GM19099 (cell line): ENCODE results near the gene NEMP1.

Source experiments
- POLR2A ChIP-seq: IDR thresholded peaks from 3 replicates; pipeline ENCODE4 v1.6.1; 2011; ENCODE audit warnings: low read depth; ENCODE audit not compliant: insufficient read length; ENCODE audit errors: extremely low read depth

Gene NEMP1, protein sequence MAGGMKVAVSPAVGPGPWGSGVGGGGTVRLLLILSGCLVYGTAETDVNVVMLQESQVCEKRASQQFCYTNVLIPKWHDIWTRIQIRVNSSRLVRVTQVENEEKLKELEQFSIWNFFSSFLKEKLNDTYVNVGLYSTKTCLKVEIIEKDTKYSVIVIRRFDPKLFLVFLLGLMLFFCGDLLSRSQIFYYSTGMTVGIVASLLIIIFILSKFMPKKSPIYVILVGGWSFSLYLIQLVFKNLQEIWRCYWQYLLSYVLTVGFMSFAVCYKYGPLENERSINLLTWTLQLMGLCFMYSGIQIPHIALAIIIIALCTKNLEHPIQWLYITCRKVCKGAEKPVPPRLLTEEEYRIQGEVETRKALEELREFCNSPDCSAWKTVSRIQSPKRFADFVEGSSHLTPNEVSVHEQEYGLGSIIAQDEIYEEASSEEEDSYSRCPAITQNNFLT

DNA sequence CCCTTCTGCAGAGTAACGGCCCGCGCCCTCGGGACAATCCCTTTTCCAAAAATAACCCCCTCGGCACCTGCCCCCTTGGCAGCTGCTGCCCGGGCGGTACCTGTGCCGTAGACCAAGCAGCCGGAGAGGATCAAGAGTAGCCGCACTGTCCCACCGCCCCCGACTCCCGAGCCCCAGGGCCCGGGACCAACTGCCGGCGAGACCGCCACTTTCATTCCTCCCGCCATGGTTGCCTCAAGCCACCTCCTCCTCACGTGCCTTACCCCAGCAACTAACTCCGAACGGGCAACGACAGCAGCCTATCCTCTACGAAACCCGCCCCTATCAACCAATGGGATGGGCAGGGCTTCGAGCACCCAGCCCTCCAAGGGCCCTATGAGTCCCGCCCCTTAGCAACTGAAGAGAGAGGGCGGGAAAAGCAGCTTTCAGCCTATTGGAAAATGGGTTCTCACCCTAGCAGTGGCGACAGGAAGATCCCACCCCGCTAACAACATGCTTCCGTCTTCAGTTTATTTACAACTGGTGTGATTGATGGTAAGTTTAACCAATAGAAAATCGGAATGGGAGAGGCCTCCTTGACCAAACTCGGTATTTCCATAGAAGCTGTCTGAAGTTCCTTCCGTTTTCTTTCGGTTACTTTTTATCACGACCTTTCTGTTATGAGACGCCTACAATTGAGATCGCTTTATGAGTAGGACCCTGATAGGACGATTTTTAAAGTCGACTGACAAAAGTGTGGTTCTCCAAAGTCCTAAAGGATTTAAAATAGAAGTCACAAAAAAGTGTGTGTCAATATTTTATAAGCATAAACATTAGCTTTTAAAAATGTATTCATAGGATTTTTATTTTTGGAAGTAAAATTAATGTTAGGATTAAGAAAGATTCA is at the start of gene NEMP1:
Gene NEMP1 (minus strand): TSS at position 273 of the 886 bp plus-strand sequence. CDS start 46 bp downstream, at position 227.
- peak; percentile 76 for TF ChIP-seq POLR2A

DNA sequence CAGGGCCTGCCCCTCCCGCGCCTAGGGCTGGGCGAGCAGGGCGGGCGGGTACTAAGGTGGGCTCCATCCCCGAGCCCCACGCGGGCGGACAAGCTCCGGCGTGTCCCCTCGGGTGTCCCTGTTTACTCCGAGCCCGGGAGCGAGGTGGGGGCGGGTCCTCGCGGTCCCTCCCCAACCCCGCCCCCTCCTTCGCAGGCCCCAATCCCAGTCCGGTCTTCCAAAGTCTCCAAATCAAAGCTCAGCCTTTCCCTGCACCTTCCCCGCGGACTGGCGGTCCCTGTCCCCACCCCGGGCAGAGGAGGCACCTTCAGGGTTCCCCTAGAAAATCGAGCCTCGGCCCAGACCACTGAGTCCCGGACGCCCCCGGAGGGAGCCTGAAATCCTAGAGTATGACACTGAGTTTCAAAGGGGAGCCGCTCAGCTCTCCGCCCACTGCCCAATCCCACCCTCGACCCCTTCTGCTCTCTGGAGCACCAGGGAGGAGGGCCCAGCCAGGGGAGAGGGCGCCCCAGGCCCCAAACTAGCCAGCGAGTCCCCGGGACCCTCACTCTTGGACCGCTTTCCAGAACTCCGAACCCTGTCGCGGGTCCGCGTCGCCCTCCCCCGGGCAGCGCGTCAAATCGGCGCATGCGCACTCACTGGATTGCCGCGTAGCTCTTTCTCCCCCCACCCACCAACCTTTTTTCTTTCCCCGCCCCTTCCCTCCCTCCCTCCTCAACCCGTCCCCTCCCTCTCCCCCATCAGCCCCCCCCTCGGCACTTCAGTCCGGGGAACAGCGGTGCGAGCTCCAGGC is 49.3 kb upstream of the NEMP1 start, which contains the start of gene LRP1:
Gene LRP1 (plus strand): TSS at position 758 of the 793 bp plus-strand sequence. CDS start 482 bp downstream, outside the sequence.
- TF ChIP-seq POLR2A, result peak; percentile 23

DNA sequence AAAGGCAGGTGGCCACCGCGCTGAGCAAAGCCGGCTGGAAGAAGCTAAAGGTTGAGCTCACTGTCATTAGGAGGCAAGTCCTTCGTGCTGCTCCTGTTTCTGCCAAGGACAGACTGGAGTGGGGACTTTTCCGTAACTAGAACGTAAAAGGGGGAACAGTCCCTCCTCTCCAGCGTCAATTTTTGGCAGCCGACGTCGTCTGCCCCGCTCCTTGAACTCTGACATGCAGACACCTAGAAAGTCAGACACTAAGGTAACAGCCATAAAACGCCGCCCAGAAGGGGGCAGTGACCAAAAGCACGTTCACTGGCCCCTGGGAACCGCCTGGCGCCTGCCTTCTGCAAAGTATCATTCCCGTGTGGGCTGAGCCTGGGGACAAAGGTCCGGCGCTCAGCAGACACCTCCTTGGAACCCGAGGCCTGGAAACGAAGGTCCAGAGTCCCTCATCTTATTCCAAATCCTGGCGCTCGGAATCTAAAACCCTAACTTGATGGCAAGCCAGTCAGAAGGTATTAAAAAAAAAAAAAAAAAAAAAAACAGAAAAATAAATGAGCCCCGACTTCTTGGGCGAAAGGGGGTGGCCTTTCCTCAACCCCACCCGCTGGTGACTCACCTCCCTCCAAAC is 48.6 kb upstream of the NEMP1 start:
- TF ChIP-seq POLR2A, result no peak

DNA sequence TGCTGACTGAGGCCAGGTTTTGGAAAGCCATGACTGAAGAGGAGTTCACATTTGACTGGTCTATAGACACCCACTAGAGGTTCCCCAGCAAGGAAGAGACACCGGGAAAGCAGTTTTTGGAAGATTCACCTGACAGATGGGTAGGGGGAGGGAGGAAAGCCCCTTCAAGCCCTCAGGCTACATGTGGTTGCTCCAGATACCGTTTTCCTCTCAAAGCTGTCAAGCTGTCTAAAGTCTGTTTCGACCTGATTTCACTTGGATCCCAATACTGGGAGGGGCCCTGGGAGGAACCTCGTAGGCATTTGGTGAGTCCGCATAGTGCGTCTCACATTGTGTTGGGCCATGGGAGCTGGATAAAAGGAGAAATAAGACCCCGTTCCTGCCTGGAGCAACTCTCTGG is 48.0 kb upstream of the NEMP1 start:
- TF ChIP-seq POLR2A, result no peak

DNA sequence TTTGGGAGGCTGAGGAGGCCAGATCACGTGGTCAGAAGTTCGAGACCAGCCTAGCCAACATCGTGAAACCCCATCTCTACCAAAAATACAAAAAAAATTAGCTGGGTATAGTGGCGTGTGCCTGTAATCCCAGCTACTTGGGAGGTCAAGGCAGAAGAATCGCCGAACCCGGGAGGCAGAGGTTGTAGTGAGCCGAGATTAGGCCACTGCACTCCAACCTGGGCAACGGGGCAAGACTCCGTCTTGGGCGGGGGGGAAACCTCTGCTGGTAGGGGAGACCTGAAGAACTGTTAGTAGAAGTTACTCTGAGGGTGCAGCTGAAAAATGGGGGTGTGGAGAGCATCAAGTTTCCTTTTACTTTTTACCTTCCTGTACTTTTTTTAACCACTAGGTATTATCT is 47.5 kb upstream of the NEMP1 start:
- no peak for TF ChIP-seq POLR2A

DNA sequence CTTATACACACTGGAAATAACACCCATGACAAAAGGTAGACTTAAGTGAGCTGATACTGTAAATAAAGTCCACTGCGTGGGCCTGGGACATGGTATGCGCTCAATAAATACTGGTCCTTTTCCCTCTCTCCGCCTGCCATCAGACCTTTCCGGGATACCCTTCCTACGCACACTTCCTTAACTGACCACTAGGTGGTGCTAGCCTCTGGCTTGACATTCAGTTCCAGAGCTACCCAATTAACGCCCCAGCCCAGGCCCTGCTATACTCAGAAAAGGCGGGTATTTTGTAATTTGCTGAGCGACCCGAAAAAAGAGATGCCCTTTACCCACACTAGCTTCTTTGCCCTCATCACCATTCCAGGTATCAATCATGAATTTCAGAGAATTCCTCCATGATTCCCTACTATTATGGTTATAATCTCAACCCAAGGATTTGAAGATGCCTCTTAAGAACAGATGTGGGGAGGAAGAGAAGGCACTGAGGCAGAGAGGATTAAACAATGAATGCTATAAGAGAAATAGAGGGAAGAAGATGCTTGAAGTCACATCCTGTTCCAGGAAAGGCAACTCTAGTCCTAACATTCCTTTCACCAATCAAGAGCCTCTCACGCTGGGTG is 45.8 kb upstream of the NEMP1 start:
- TF ChIP-seq POLR2A, result no peak

DNA sequence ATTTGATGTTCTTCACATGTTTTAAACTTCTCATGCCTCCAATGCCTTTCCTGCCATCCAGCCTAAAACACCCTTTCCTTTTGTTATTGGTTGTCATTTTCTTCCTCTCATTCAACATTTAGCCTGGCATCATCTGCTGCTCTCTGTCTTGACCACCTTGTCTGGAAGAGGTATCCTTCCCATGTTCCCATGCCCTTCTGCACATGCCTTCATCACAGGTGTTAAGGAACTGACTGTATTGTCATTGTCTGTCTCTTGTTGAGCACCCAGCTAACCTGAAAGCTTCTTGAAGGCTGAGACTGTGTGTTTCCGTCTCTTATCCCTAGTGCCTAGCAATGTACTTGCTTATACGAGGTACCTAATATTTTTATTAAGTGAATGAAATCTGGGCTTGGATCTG is 45.2 kb upstream of the NEMP1 start:
- no peak for TF ChIP-seq POLR2A

DNA sequence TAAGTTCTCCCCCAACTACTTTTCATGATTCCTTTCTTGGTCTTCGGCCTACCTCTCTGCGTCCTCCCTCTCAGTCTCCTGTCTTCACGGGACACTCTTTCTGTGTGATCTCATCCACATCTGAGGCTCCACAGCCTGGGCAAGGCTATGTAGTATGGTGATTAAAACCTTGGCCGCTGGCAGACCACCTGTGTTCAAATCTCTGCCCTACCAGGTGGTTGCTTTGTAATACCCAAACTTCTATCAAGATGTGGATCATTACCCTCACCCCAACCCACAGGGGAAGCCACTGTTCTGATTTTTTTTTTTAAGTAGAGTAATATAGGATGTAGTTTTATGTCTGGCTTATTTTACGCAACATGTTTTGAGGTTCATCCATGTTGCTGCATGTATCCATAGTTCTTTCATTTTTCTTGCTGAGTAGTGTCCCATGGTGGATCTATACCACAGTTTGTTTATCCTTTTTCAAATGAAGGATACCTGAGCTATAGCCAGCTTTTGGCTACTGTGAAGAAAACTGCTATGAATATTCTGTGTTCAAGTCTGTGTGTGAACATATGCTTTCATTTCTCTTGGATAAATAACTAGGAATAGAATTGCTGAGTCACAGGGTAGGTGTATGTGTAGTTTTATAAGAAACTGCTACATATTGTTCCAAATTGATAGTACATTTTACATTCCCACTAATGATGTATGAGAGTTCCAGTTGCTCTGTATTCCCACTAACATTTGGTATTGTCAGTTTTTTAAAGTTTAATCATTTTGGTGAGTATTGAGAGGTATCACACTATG is 40.9 kb upstream of the NEMP1 start:
- TF ChIP-seq POLR2A, result no peak

DNA sequence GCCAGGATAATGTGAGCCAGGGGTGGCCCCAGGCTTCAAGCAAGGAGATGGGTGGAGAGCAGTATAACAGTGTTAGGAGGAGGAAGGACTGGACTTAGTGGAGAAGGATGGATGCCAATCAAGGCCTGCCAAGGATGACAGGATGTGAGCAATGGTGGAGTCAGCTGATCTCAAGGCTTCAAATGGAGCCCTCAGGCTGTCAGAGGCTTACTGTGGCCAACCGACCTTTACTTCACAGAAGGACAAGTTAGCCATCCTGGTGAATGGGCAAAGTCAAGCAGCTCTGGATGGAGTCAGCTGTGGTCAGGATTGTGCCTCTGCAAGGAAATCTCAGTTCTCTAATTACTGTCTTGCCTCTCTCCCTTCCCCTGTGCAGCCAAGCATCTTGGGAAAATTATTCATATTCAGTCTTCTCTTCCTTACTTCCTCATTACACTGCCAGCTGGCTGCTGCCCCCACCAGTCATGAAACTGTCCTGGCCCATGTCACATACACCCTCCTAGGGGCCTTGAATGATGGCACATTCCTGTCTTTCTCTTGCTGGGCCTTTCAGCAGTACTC is 40.2 kb upstream of the NEMP1 start:
- TF ChIP-seq POLR2A, result no peak

DNA sequence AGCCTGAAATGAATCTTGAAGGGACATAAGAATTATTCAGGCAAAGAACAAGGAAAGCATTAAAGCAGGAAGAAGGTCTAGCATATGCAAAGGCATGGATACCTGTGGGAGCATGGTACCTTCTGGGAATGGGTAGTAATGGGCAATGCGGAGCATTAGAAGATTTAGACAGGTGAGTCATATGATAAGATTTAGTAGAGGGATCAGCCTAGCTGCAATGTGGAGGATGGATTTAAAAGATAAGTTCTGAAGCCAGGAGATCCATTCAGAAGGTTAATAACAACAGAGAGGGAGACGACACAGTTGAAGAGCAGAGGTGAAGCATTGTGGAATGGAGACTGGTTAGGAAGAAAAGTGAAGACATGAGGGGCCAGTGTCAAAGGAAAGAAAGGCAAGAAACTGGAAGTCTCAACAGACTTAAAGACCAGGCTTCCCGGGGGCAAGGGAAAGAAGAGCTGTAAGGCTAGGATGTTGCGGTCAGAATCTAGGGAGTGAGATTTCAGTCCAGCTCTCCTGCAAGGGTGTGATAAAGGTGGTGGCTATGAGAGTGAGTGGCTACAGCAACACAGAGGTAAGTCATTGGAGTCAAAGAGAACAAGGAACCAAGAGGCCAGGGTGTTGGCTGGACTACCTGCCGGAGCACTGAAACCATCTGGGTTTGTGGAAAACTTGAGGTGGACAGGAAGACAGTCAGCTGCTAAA is 38.1 kb upstream of the NEMP1 start:
- TF ChIP-seq POLR2A, result no peak

DNA sequence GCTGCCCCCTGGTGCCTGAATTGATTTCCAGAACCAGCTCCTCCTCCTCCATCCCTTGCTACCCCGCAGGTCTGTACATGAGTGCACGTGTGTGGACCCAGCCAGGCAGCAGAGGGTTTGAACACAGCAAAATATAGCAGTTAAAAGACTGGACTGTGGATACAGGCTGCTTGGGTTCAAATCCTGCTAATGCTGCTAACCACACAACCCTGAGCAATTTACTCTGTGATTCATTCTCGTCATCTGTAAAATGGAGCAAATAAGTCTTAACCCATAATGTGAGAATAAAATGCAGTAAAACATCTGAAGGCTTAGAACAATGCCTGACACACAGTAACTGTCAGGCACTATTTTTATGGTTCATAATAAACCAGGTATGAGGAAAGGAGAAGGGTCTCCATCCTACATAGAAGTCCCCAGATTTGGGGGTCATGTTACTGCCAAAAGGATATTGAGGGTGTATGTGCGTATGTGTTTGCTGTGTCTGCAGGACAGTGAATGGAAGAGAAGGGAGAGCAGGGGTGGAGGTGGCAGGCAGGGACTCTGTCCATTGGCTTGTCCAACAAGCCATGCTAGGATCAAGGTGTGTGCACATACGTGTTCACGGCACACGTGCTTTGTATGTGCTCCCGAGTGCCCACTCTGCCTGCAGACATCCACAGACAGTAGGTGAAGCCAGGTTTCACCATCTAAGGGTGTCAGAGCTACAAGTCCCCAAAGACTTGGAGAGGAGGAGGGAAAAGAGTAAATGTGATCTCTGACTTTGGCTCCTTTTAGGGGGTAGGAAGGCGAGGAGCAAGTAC is 34.1 kb upstream of the NEMP1 start:
- no peak for TF ChIP-seq POLR2A

DNA sequence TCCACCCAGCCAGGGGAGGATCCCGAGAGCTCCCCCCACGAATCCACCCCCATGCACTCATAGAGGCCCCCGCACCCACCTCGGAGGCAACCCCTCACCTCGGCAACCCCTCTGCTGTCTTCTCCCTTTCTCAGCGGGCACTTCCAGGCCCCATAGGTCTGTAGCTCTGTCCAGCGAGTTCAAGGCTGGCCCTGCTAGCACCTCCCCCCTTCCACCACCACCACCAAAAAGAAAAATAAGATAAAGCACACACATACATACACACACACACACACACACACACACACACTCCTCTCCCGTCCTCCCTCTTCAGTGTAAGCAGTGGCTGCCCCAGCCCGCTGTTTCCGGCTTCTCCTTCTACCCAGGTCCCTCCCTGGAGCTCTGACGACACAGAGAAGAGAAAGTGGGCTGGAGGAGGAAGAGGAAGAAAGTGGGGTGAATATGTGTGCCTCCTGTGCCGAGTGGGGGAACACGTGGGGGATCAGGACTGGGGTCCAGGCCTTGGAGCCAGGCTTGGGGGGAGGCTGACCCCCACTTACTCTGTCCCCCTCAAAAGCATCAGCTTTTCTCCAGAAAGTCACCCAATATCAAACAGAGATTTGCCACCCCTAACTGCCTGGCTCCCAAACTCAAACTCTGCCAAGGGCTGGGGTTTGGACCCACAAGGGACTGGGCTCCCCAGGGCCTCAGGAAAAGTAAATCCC is 32.6 kb upstream of the NEMP1 start, which contains the start of gene STAT6:
Gene STAT6 (minus strand): TSS at position 332 of the 704 bp plus-strand sequence. CDS start 3,084 bp downstream, outside the sequence.
- peak; percentile 76 for TF ChIP-seq POLR2A
